GM18508 (cell line): ENCODE measurements around the gene TNS2.
"Not testable (repeated sequence)": the region's sequence is repeated elsewhere in the genome, so short reads cannot be mapped to it uniquely, and the experiment has no call there.

Experiments used
- ATAC-seq: cut with Tn5 transposase; IDR thresholded peaks from one replicate; pipeline ENCODE4 v1.9.1; 2021; ENCODE audit warnings: moderate number of reproducible peaks; ENCODE audit not compliant: insufficient read depth, unreplicated experiment

Gene TNS2

GRCh38 chr12:53105712-53106439 is 56.0 kb downstream of the TNS2 start:
- ATAC-seq = no peak

- ATAC-seq = no peak
These were observed 57.3 kb downstream of the TNS2 start for GRCh38 chr12:53107122-53107521.

- ATAC-seq = not testable (repeated sequence)
These were observed 62.6 kb downstream of the TNS2 start for GRCh38 chr12:53112431-53112830.

- ATAC-seq = no peak
These were observed 63.4 kb downstream of the TNS2 start for GRCh38 chr12:53113136-53113705.

- no peak for ATAC-seq
These were observed 64.1 kb downstream of the TNS2 start for GRCh38 chr12:53113951-53114350.
